ENCODE results near the gene DCUN1D1.
A peak's percentile ranks its signal among the peaks of the same experiment; 100 is the strongest.

DCUN1D1 gene

DNA sequence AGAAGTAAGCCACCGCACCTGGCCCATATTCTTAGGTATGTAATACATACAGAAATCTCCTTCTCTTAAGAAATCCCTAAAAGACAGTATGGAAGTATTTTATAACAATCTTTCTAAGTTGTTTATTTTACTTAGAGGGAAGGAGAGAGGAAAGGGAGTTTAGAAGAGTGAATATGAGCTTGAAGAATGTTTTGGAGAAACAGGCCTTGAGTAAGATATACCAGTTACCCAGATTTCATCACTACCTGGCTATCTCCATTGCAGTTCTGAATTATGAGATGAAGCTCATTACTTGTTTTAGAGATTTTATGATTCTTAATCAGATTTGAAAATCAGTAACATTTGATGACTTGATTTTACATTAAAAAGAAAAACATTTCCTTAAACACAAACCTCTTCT lies 71.9 kb downstream of the DCUN1D1 start:
- H3K4me1 ChIP-seq (ENCODE audit: control insufficient read depth, insufficient read depth, low read length) = peaks cover 12% of the 10 kb centered on the region
- peaks cover 27% of the 10 kb centered on the region for H3K36me3 ChIP-seq (ENCODE audit: insufficient read depth, low read length)
- no peaks in the 10 kb centered on the region for H3K27me3 ChIP-seq (ENCODE audit: control insufficient read depth, insufficient read depth, low read length)

DNA sequence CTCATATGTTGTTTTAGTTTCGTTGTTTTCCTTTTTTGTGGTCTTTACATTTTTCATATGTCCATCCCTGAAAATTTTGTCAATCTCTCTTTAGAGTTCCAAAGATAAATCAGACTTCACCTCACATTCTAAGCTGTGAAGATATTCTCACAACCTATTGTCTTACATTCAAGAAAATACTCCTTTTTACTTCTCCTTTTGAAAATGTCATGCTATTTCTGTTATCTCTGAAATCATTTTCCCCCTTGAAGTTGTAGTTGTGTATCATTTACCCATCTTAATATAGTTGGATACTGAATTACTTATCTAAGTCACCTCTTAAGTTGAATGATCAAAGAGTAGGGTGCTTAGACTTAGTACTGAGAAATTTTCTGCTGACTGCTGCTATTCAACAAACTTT lies 74.3 kb downstream of the DCUN1D1 start:
- Histone ChIP-seq H3K4me3 (ENCODE audit: low read length) (no peak overlapping the region), H3K9me3 (replicated peaks; ENCODE audit: low read length) (no peaks in the 10 kb centered on the region), H3K9ac (ENCODE audit: low read depth, low read length) (no peak overlapping the region), H3K27me3 (ENCODE audit: control insufficient read depth, insufficient read depth, low read length) (no peaks in the 10 kb centered on the region), H3K36me3 (ENCODE audit: insufficient read depth, low read length) (peaks cover 32% of the 10 kb centered on the region), H3K4me2 (ENCODE audit: low read length) (no peak overlapping the region), H3K4me1 (ENCODE audit: control insufficient read depth, insufficient read depth, low read length) (peaks cover 12% of the 10 kb centered on the region)

More for the DNA sequence above, 71.9 kb downstream of the DCUN1D1 start:
- no peak overlapping the region for H3K4me3 ChIP-seq (ENCODE audit: low read length)
- no peak overlapping the region for H3K4me2 ChIP-seq (ENCODE audit: low read length)
- H3K9ac ChIP-seq (ENCODE audit: low read depth, low read length) = no peak overlapping the region
- no peaks in the 10 kb centered on the region for H3K9me3 ChIP-seq (replicated peaks; ENCODE audit: low read length)

DNA sequence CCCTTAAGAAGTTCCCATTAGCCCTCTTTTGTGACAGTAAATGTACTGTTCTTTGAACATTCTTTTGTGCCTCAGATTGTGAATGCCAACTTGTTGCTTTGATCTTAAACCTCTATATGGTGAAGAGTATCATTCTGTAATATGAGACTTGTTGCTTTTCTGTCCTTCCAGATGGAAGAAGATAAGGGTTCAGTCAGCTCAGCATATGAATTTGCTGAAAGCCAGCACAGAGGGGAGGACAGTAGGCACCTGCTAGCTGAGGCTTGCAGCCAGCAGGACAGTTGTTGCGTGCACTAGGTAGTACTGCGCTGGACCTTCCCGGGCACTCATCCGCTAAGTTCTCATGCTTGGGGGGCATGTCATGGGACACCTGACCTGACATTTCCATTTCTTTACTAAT lies 74.7 kb downstream of the DCUN1D1 start:
- Histone ChIP-seq H3K36me3 (ENCODE audit: insufficient read depth, low read length) (peaks cover 29% of the 10 kb centered on the region), H3K4me1 (ENCODE audit: control insufficient read depth, insufficient read depth, low read length) (peaks cover 12% of the 10 kb centered on the region), H3K9me3 (replicated peaks; ENCODE audit: low read length) (no peaks in the 10 kb centered on the region), H3K9ac (ENCODE audit: low read depth, low read length) (no peak overlapping the region), H3K27me3 (ENCODE audit: control insufficient read depth, insufficient read depth, low read length) (no peaks in the 10 kb centered on the region), H3K4me3 (ENCODE audit: low read length) (no peak overlapping the region), H3K4me2 (ENCODE audit: low read length) (no peak overlapping the region)

DNA sequence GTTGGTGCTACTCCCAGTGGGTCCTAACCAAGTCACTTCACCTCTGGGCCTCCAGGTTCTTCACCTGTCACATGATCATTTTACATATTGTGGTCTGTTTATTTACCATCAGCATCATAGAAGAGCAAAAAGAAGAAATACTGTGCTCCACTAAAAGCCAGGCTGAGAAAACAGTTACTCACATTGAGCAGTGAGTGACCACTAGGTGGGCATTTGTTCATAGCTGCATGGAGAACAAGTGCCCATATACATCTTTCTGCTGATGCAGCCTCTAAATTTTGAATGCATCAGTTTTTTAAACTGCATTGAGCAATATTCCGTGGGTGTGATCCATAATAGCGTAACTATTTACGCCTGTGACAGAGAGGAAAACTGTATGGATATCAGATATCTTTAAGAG lies 76.2 kb downstream of the DCUN1D1 start:
- no peak overlapping the region for H3K4me2 ChIP-seq (ENCODE audit: low read length)
- peaks cover 39% of the 10 kb centered on the region for H3K36me3 ChIP-seq (ENCODE audit: insufficient read depth, low read length)
- H3K9ac ChIP-seq (ENCODE audit: low read depth, low read length) = no peak overlapping the region

GRCh38 chr3:182902236-182902635 lies 78.1 kb downstream of the DCUN1D1 start:
- Histone ChIP-seq H3K9ac (ENCODE audit: low read depth, low read length) (no peak overlapping the region), H3K9me3 (replicated peaks; ENCODE audit: low read length) (no peaks in the 10 kb centered on the region), H3K4me2 (ENCODE audit: low read length) (no peak overlapping the region), H3K36me3 (ENCODE audit: insufficient read depth, low read length) (peaks cover 43% of the 10 kb centered on the region), H3K4me3 (ENCODE audit: low read length) (no peak overlapping the region), H3K4me1 (ENCODE audit: control insufficient read depth, insufficient read depth, low read length) (no peaks in the 10 kb centered on the region), H3K27me3 (ENCODE audit: control insufficient read depth, insufficient read depth, low read length) (no peaks in the 10 kb centered on the region)

More for the DNA sequence above, 76.2 kb downstream of the DCUN1D1 start:
- Histone ChIP-seq H3K4me1 (ENCODE audit: control insufficient read depth, insufficient read depth, low read length) (peaks cover 7% of the 10 kb centered on the region), H3K4me3 (ENCODE audit: low read length) (no peak overlapping the region), H3K9me3 (replicated peaks; ENCODE audit: low read length) (no peaks in the 10 kb centered on the region), H3K27me3 (ENCODE audit: control insufficient read depth, insufficient read depth, low read length) (no peaks in the 10 kb centered on the region)

DNA sequence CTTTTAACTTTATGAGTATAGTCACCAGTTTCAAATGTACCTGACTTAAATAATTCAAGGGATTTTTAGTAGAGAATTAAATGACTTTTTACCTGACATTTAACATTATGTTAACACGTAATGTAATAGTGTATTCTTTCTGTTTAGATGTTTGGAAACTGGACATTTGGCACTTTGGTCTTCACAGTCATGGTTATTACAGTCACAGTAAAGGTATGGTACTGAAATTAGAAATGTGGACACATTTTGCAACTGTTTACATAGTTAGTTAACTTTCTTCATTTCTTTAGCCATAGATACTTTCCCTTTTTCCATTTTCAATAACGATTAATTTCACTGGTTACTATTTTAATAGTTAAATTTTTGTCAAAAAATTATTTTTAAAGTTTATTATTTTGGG lies 83.8 kb downstream of the DCUN1D1 start:
- H3K4me1 ChIP-seq (ENCODE audit: control insufficient read depth, insufficient read depth, low read length) = no peaks in the 10 kb centered on the region
- H3K9ac ChIP-seq (ENCODE audit: low read depth, low read length) = no peak overlapping the region
- H3K27me3 ChIP-seq (ENCODE audit: control insufficient read depth, insufficient read depth, low read length) = no peaks in the 10 kb centered on the region
- H3K36me3 ChIP-seq (ENCODE audit: insufficient read depth, low read length) = peaks cover 36% of the 10 kb centered on the region
- no peak overlapping the region for H3K4me2 ChIP-seq (ENCODE audit: low read length)
- H3K4me3 ChIP-seq (ENCODE audit: low read length) = no peak overlapping the region
- H3K9me3 ChIP-seq (replicated peaks; ENCODE audit: low read length) = no peaks in the 10 kb centered on the region

DNA sequence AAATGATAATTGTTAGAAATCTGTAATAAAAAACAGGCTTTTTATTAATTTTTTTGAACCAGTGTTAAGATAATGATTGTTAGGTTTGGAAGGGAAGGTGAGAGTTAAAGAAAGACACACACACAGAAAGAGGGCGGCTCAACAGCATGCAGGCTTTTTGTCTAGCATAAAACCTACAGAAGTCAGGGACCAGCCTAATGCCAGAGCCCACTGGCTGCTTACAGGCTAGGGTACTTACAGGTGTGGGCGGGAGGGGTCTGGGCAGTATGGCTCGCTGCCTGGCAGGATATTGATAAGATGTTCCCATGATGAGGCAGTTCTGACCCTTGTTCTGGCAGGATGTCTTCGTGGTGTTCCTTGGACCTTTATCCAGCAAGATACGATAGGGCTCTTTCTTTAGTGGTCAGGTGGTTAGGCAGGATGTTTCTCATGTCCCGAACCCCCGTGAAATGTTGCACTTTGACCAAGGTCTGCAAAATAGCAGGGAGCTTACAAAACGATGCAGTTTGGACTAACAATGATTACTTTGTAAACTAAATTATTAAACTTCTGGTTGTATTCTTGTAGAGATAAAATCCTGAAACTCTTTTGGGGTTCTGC lies 84.7 kb downstream of the DCUN1D1 start:
- Histone ChIP-seq H3K9ac (ENCODE audit: low read depth, low read length) (no peak overlapping the region), H3K4me2 (ENCODE audit: low read length) (no peak overlapping the region), H3K4me1 (ENCODE audit: control insufficient read depth, insufficient read depth, low read length) (peaks cover 1% of the 10 kb centered on the region), H3K27me3 (ENCODE audit: control insufficient read depth, insufficient read depth, low read length) (no peaks in the 10 kb centered on the region), H3K36me3 (ENCODE audit: insufficient read depth, low read length) (peaks cover 42% of the 10 kb centered on the region), H3K4me3 (ENCODE audit: low read length) (no peak overlapping the region), H3K9me3 (replicated peaks; ENCODE audit: low read length) (no peaks in the 10 kb centered on the region)

DNA sequence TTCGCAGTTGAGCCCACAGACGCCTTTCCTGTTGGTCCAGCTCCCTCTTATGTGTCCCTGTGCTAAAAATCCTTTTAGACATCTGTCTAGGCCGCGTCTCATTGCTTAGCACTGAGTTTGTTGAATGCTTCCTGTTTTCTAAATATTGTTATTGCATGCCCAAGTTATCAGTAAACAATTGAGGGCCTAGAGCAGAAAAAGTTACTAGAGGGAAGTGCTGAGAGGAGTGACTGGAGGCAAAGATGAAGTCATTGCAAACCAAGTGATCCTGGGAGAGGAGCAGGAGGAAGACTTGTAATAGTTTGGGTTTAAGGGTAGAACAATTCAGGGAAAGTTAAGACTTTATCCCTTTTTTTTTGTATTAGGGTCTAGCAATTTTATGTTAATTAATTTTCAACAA lies 88.1 kb downstream of the DCUN1D1 start:
- Histone ChIP-seq H3K27me3 (ENCODE audit: control insufficient read depth, insufficient read depth, low read length) (no peaks in the 10 kb centered on the region), H3K4me1 (ENCODE audit: control insufficient read depth, insufficient read depth, low read length) (peaks cover 13% of the 10 kb centered on the region), H3K4me3 (ENCODE audit: low read length) (no peak overlapping the region), H3K9me3 (replicated peaks; ENCODE audit: low read length) (no peaks in the 10 kb centered on the region), H3K9ac (ENCODE audit: low read depth, low read length) (no peak overlapping the region), H3K36me3 (ENCODE audit: insufficient read depth, low read length) (peaks cover 37% of the 10 kb centered on the region), H3K4me2 (ENCODE audit: low read length) (no peak overlapping the region)

DNA sequence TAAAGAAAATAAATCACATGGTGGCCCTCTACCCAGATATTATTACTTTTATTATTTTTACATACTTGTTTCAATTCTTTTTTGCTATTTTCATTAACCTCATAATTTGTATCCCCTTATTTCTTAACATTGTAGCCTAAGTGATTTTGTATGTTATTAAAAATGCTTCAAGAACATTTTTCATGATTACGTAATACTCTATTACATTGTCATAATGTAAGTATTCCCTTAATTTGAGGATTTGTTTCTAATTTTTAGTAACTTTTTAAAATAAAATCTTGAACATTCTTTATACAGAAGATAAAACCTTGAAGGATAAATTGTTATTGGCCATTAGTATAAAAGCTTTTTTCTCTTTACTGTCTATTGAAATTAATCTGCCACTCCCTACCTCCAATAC lies 89.0 kb downstream of the DCUN1D1 start:
- H3K9me3 ChIP-seq (replicated peaks; ENCODE audit: low read length) = no peaks in the 10 kb centered on the region
- no peak overlapping the region for H3K4me3 ChIP-seq (ENCODE audit: low read length)
- no peak overlapping the region for H3K4me2 ChIP-seq (ENCODE audit: low read length)
- H3K4me1 ChIP-seq (ENCODE audit: control insufficient read depth, insufficient read depth, low read length) = peaks cover 21% of the 10 kb centered on the region
- no peaks in the 10 kb centered on the region for H3K27me3 ChIP-seq (ENCODE audit: control insufficient read depth, insufficient read depth, low read length)
- H3K9ac ChIP-seq (ENCODE audit: low read depth, low read length) = no peak overlapping the region
- H3K36me3 ChIP-seq (ENCODE audit: insufficient read depth, low read length) = peaks cover 37% of the 10 kb centered on the region

GRCh38 chr3:182889948-182890629 lies 90.2 kb downstream of the DCUN1D1 start:
- Histone ChIP-seq H3K4me3 (ENCODE audit: low read length) (no peak overlapping the region), H3K36me3 (ENCODE audit: insufficient read depth, low read length) (peaks cover 35% of the 10 kb centered on the region), H3K4me2 (ENCODE audit: low read length) (peak overlapping the region; percentile 19)

More at GRCh38 chr3:182889948-182890629, 90.2 kb downstream of the DCUN1D1 start:
- H3K4me1 ChIP-seq (ENCODE audit: control insufficient read depth, insufficient read depth, low read length) = peaks cover 31% of the 10 kb centered on the region
- H3K27me3 ChIP-seq (ENCODE audit: control insufficient read depth, insufficient read depth, low read length) = no peaks in the 10 kb centered on the region
- H3K9ac ChIP-seq (ENCODE audit: low read depth, low read length) = no peak overlapping the region
- H3K9me3 ChIP-seq (replicated peaks; ENCODE audit: low read length) = no peaks in the 10 kb centered on the region
